TTC549 (cell line): ENCODE results near the gene NTM.
"Not testable (repeated sequence)": the region's sequence is repeated elsewhere in the genome, so short reads cannot be mapped to it uniquely, and the experiment has no call there.

Experiments
- FAIRE-seq: peaks from 2 replicates; lab custom pipeline; 2012; peaks lifted over from hg19 to GRCh38; lab: Jason Lieb, UNC

NTM gene

GRCh38 chr11:131370090-131370751 lies at the start of gene NTM:
Gene NTM (plus strand): TSS chr11:131370615.
- FAIRE-seq: no peak

GRCh38 chr11:131324921-131325570 lies 45.4 kb upstream of the NTM start:
- no peak for FAIRE-seq

GRCh38 chr11:131326829-131327228 lies 43.6 kb upstream of the NTM start:
- no peak for FAIRE-seq

GRCh38 chr11:131327421-131327820 lies 43.0 kb upstream of the NTM start:
- no peak for FAIRE-seq

GRCh38 chr11:131328843-131329242 lies 41.6 kb upstream of the NTM start:
- no peak for FAIRE-seq

- FAIRE-seq: no peak
These were observed 39.4 kb upstream of the NTM start for GRCh38 chr11:131331010-131331409.

GRCh38 chr11:131331546-131331945 lies 38.9 kb upstream of the NTM start:
- no peak for FAIRE-seq

- FAIRE-seq: no peak
These were observed 35.8 kb upstream of the NTM start for GRCh38 chr11:131334601-131335000.

GRCh38 chr11:131341900-131342299 lies 28.5 kb upstream of the NTM start:
- FAIRE-seq: not testable (repeated sequence)

- not testable (repeated sequence) for FAIRE-seq
These were observed 28.0 kb upstream of the NTM start for GRCh38 chr11:131342442-131342841.

GRCh38 chr11:131345406-131345805 lies 25.0 kb upstream of the NTM start:
- FAIRE-seq: no peak

GRCh38 chr11:131349368-131350086 lies 20.9 kb upstream of the NTM start:
- no peak for FAIRE-seq

GRCh38 chr11:131350872-131351271 lies 19.5 kb upstream of the NTM start:
- FAIRE-seq: no peak

GRCh38 chr11:131351848-131352247 lies 18.6 kb upstream of the NTM start:
- no peak for FAIRE-seq

- no peak for FAIRE-seq
These were observed 16.6 kb upstream of the NTM start for GRCh38 chr11:131353766-131354165.

GRCh38 chr11:131354251-131354701 lies 16.1 kb upstream of the NTM start:
- no peak for FAIRE-seq

- FAIRE-seq: no peak
These were observed 14.2 kb upstream of the NTM start for GRCh38 chr11:131356206-131356605.

- no peak for FAIRE-seq
These were observed 5.0 kb upstream of the NTM start for GRCh38 chr11:131365329-131365930.

GRCh38 chr11:131370901-131371790 lies 731 bp downstream of the NTM start:
- FAIRE-seq: no peak

- FAIRE-seq: no peak
These were observed 1.3 kb downstream of the NTM start for GRCh38 chr11:131371791-131372104.

GRCh38 chr11:131372234-131372962 lies 2.0 kb downstream of the NTM start:
- no peak for FAIRE-seq
